GM20000 (cell line): ENCODE results near the gene NOC2L.
"Not testable (repeated sequence)": the region's sequence is repeated elsewhere in the genome, so short reads cannot be mapped to it uniquely, and the experiment has no call there.

Source experiments
- DNase-seq: peaks from one replicate; pipeline ENCODE4 v3.0.0; 2012; ENCODE audit warnings: low spot score
- CTCF ChIP-seq: IDR thresholded peaks from 2 replicates; pipeline ENCODE4 v1.5.1; 2012; ENCODE audit warnings: mild to moderate bottlenecking, control low read depth; ENCODE audit errors: extremely low read depth, missing control alignments

The NOC2L gene

GRCh38 chr1:952603-953002, 6.5 kb downstream of the NOC2L start:
- TF ChIP-seq CTCF: no peak
- DNase-seq: no peak

DNA sequence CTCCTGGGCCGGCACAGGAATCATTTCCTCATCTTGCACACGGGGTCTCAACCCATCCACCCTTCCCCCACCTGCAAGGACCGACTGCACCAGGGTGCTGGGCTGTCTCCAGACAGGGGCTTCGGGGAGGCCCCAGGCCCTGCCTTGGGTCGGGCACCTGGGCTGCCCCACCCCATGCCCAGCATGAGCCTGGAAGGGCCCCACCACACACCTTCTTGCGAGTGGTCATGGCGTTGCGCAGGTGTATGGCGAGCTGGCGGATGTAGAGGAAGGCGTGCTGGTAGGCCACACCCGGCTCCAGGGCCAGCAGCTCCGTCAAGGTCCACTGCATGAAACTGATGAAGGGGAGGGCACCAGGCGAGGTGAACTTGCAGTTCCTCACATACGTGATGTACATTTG, 6.9 kb downstream of the NOC2L start:
- no peak for DNase-seq
- TF ChIP-seq CTCF: no peak

GRCh38 chr1:951364-951763, 7.7 kb downstream of the NOC2L start:
- DNase-seq: no peak
- no peak for TF ChIP-seq CTCF

DNA sequence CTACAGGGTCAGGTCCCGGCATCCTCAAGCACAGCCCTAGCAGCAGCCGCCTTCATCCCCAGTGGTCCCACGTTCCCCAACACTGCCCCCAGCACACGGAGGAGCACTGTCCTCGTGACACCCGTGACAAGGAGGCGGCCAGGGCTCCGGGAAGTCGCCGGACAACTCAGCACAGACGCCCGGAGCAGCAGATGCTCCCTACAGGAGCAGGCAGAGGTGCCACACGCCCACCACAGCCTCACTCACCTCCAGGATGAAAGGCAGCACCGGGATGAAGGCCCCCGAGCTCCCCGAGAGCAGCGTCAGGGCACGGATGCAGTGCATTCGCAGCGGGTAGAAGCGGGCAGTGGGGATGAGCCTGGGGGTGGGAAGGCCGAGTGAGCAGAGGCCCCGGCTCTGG, 8.2 kb downstream of the NOC2L start:
- TF ChIP-seq CTCF: no peak

GRCh38 chr1:950268-950667, 8.8 kb downstream of the NOC2L start:
- no peak for DNase-seq
- TF ChIP-seq CTCF: no peak

More for the DNA sequence above, 8.2 kb downstream of the NOC2L start:
- no peak for DNase-seq

DNA sequence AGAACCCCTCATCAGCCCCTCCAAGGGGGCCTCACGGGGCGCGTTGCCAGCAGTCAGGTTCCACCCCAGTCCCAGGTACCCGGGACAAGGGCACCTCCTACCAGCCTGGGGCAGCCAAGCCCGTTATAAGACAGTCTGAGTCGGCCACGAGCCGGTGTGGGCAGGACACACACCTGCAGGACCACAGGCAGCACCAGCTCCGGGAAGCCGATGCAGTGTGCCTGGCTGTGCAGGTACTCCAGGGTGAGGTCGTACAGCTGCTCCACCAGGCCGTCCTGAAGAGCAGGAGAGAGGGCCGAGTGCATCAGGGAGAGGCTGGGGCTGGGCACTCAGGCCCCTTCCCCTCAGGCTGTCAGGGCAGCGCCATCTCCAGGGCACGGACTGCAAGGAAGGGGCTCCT, 11.1 kb downstream of the NOC2L start:
- no peak for DNase-seq
- no peak for TF ChIP-seq CTCF

- DNase-seq: not testable (repeated sequence)
These were observed 12.2 kb downstream of the NOC2L start for GRCh38 chr1:946811-947210.

DNA sequence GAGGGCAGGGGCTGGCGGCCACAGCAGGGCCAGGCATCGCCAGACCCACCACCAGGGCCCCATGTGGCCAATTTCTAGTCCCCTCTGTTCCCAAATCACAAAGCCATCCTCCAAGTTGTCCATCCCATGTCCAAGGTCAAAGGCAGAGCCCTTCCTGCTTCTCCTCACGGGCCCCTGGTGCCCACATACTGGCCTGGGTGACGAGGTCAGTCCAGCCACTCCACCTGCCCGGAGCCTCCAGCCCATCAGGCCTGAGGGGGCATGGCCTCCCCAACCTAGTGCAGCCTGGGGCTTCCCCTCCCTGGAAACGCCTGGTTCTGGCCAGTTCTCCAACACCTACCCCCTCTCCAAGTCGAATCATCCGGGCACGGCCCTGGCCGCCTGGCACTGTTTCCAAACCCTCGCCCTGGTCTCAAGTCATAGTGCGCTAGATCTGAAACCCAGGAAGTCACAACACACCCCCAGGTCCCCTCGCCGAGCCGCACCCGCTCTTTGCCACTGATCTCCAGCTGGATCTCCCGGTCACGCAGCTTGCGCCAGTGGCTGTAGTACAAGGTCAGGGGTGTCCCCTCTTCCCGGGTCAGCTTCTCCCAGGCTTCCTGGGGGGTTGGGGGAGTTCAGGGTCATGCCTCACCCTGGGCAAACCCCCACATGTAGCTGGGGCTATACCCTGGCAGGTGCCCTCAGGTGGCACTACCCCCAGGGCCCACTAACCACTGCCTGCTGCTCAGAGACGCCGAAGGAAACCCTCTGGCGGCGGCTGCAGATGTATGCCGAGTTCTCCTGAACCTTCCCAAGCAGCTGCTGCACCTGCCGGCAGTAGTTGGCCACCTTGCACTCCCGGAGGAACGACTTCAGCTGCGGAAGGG, 13.1 kb downstream of the NOC2L start:
- DNase-seq: no peak
- TF ChIP-seq CTCF: no peak
